ENCODE measurements around the gene TBRG1.

- TF ChIP-seq POLR2A (IDR thresholded peaks at IDR 0.05) (no peak), CTCF (IDR thresholded peaks at IDR 0.05 in 4 of 5, conservative IDR thresholded peaks at IDR 0.05 in 1 of 5) (no peak)
These were observed 25.0 kb upstream of the TBRG1 start for GRCh38 chr11:124597626-124598025.

Measured in gastrocnemius medialis (tissue), 4 donors.